ENCODE results near the gene SLC44A5.

SLC44A5 gene

GRCh38 chr1:75503221-75503974, 107.5 kb downstream of the SLC44A5 start:
- no peak overlapping the region for H3K27ac ChIP-seq
- no peaks in the 10 kb centered on the region for H3K4me1 ChIP-seq (ENCODE audit: control insufficient read depth in 1 of 2, insufficient read depth in 1 of 2, low read depth in 1 of 2, low read length in 1 of 2)
- no peaks in the 10 kb centered on the region for H3K27me3 ChIP-seq
- TF ChIP-seq, protein P1, sequence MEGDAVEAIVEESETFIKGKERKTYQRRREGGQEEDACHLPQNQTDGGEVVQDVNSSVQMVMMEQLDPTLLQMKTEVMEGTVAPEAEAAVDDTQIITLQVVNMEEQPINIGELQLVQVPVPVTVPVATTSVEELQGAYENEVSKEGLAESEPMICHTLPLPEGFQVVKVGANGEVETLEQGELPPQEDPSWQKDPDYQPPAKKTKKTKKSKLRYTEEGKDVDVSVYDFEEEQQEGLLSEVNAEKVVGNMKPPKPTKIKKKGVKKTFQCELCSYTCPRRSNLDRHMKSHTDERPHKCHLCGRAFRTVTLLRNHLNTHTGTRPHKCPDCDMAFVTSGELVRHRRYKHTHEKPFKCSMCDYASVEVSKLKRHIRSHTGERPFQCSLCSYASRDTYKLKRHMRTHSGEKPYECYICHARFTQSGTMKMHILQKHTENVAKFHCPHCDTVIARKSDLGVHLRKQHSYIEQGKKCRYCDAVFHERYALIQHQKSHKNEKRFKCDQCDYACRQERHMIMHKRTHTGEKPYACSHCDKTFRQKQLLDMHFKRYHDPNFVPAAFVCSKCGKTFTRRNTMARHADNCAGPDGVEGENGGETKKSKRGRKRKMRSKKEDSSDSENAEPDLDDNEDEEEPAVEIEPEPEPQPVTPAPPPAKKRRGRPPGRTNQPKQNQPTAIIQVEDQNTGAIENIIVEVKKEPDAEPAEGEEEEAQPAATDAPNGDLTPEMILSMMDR (IDR thresholded peaks at IDR 0.05) = no peak
- H3K4me3 ChIP-seq (ENCODE audit: low read depth in 1 of 2, low read length in 1 of 2) = no peak overlapping the region
- no peaks in the 10 kb centered on the region for H3K9me3 ChIP-seq
- H3K36me3 ChIP-seq = no peaks in the 10 kb centered on the region

DNA sequence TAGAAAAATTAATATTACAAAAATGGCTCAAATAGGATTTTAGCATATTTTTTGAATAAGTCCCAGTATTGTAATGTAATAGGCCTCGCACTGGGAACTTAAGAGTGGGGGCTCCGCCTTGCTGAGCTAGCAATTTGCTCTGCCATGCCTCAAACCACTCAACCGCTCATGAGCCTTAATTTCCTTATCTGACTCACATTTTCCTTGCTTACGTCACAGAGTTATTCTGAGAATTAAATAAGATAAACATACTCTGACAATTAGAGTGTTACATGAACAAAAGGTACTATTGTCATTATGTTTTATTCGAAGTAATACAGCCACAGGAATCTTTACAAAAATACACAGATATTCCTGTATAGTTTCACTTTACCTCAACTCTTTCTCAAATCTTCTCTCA, 108.1 kb downstream of the SLC44A5 start:
- H3K4me3 ChIP-seq (ENCODE audit: low read depth in 1 of 2, low read length in 1 of 2) = no peak overlapping the region
- no peaks in the 10 kb centered on the region for H3K9me3 ChIP-seq
- H3K27me3 ChIP-seq = no peaks in the 10 kb centered on the region
- no peaks in the 10 kb centered on the region for H3K4me1 ChIP-seq (ENCODE audit: control insufficient read depth in 1 of 2, insufficient read depth in 1 of 2, low read depth in 1 of 2, low read length in 1 of 2)
- TF ChIP-seq, protein P1 (IDR thresholded peaks at IDR 0.05) = no peak
- no peaks in the 10 kb centered on the region for H3K36me3 ChIP-seq
- no peak overlapping the region for H3K27ac ChIP-seq

DNA sequence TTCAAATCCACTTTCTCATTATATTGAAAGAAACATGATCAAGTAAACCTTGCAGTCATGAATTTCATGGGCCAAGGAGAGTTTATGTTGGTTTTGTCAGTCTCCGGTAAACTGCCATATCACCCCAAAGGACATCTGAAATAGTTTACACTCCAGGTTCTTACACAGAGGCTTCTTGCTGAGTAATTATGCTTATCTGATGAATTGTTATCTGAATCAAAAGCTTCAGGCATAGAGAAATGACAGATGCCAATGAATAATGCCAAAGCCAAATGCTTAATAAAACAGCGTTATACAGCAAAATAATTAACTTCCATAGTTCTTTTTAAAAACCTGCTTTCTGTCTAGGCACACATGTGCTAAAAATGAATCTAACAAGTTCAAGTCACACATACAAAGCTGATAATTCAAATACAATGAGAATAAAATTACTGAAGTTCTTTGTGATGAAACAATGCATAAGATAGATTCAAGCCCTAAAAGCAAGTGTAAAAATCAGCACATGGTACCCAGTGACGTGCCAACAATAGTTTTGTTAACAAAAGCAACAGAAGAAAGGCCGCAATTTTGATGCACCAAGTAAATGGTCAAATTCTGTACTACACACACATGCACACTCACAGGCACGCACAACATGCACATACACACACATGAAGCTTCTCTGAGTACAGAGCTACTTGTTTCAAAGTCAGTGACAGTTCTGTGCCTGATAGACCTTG, 109.2 kb downstream of the SLC44A5 start:
- TF ChIP-seq, protein P1 (IDR thresholded peaks at IDR 0.05) = no peak

GRCh38 chr1:75492011-75492410, 118.9 kb downstream of the SLC44A5 start:
- H3K9me3 ChIP-seq = no peaks in the 10 kb centered on the region
- no peak overlapping the region for H3K27ac ChIP-seq
- no peaks in the 10 kb centered on the region for H3K36me3 ChIP-seq
- no peaks in the 10 kb centered on the region for H3K4me1 ChIP-seq (ENCODE audit: control insufficient read depth in 1 of 2, insufficient read depth in 1 of 2, low read depth in 1 of 2, low read length in 1 of 2)
- TF ChIP-seq, protein P1 (IDR thresholded peaks at IDR 0.05) = no peak
- no peak overlapping the region for H3K4me3 ChIP-seq (ENCODE audit: low read depth in 1 of 2, low read length in 1 of 2)
- H3K27me3 ChIP-seq = no peaks in the 10 kb centered on the region

More for the DNA sequence above, 109.2 kb downstream of the SLC44A5 start:
- H3K27me3 ChIP-seq = no peaks in the 10 kb centered on the region
- no peaks in the 10 kb centered on the region for H3K36me3 ChIP-seq
- H3K27ac ChIP-seq = no peak overlapping the region
- H3K4me1 ChIP-seq (ENCODE audit: control insufficient read depth in 1 of 2, insufficient read depth in 1 of 2, low read depth in 1 of 2, low read length in 1 of 2) = no peaks in the 10 kb centered on the region
- no peak overlapping the region for H3K4me3 ChIP-seq (ENCODE audit: low read depth in 1 of 2, low read length in 1 of 2)
- H3K9me3 ChIP-seq = no peaks in the 10 kb centered on the region

DNA sequence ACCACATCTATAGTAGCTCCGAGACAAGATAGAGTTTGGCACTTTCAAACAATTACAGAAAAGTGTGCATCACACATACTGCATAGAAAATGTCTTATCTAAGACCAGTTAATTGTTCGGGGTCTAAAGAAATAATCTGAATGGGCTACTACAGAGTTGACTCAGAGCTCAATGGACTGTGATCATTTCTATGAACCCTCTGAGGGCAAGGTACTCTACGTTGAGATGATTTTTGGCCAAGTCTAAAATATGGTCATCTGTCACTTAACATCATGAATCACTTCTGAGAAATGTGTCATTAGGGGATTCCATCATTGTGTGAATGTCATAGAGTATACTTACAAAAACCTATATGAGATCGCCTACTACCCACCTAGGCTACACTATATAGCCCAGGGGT, 123.5 kb downstream of the SLC44A5 start:
- no peaks in the 10 kb centered on the region for H3K27me3 ChIP-seq
- no peaks in the 10 kb centered on the region for H3K4me1 ChIP-seq (ENCODE audit: control insufficient read depth in 1 of 2, insufficient read depth in 1 of 2, low read depth in 1 of 2, low read length in 1 of 2)
- TF ChIP-seq, protein P1 (IDR thresholded peaks at IDR 0.05) = no peak
- H3K9me3 ChIP-seq = no peaks in the 10 kb centered on the region
- H3K4me3 ChIP-seq (ENCODE audit: low read depth in 1 of 2, low read length in 1 of 2) = no peak overlapping the region
- H3K27ac ChIP-seq = no peak overlapping the region
- no peaks in the 10 kb centered on the region for H3K36me3 ChIP-seq

All from neutrophil (primary cell).